Neural cell (in vitro differentiated cells): ENCODE data around the gene ST6GALNAC2. TPM values are rescaled to one million over a fixed set of nuclear protein-coding genes. Genes with fewer than 3 reads are reported as not detected.

Experiments used
- H2AFZ ChIP-seq: fragments of 200-600, 300-800 bp; sonication (generic), shearing (Covaris generic); 2 replicates; pipeline ENCODE4 v1.6.0; 2014; ENCODE audit warnings: low read depth, mild to moderate bottlenecking, antibody characterized with exemption, low read length, moderate library complexity
- H3F3A ChIP-seq: fragments of 200-600 bp; shearing (Covaris generic); 2 replicates; pipeline ENCODE4 v1.6.1; 2016; ENCODE audit warnings: mild to moderate bottlenecking, moderate library complexity, mixed read lengths, antibody characterized with exemption, low read length; ENCODE audit not compliant: insufficient read depth, poor library complexity, severe bottlenecking
- H3K27ac ChIP-seq: fragments of 200-600, 300-800 bp; sonication (generic), shearing (Covaris generic); 2 replicates; pipeline ENCODE4 v1.5.1; 2014; ENCODE audit warnings: mild to moderate bottlenecking, low read length, moderate library complexity
- H3K27me3 ChIP-seq: fragments of 300-800, 200-600 bp; sonication (generic), shearing (Covaris generic); 2 replicates; pipeline ENCODE4 v1.6.0; 2014; ENCODE audit warnings: mild to moderate bottlenecking, low read depth, low read length, moderate library complexity; ENCODE audit not compliant: insufficient read depth
- H3K36me3 ChIP-seq: fragments of 300-800, 200-600 bp; sonication (generic), shearing (Covaris generic); 2 replicates; pipeline ENCODE4 v1.5.1; 2014; ENCODE audit warnings: mild to moderate bottlenecking, antibody characterized with exemption, low read length, moderate library complexity; ENCODE audit not compliant: insufficient read depth
- H3K4me2 ChIP-seq: fragments of 300-800, 200-600 bp; sonication (generic), shearing (Covaris generic); 2 replicates; pipeline ENCODE4 v1.6.0; 2014; ENCODE audit warnings: mild to moderate bottlenecking, low read length
- H3K4me3 ChIP-seq: fragments of 300-800, 200-600 bp; sonication (generic), shearing (Covaris generic); 2 replicates; pipeline ENCODE4 v1.5.1; 2014; ENCODE audit warnings: mild to moderate bottlenecking, low read length, moderate library complexity
- H3K79me2 ChIP-seq: fragments of 200-600 bp; shearing (Covaris generic); replicated peaks from 2 replicates; pipeline ENCODE4 v1.6.0; 2014; ENCODE audit warnings: mild to moderate bottlenecking, low read length, moderate library complexity; ENCODE audit not compliant: insufficient read depth
- H3K9ac ChIP-seq: fragments of 300-800, 200-600 bp; sonication (generic), shearing (Covaris generic); 2 replicates; pipeline ENCODE4 v1.6.1; 2016; ENCODE audit warnings: mild to moderate bottlenecking, low read length, mixed read lengths
- H3K9me2 ChIP-seq: fragments of 200-600 bp; shearing (Covaris generic); 2 replicates; pipeline ENCODE4 v1.6.1; 2016; ENCODE audit warnings: mild to moderate bottlenecking, low read length, mixed read lengths; ENCODE audit not compliant: insufficient read depth
- H3K9me3 ChIP-seq: fragments of 200-600, 300-800 bp; sonication (generic), shearing (Covaris generic); 2 replicates; pipeline ENCODE4 v1.6.1; 2016; ENCODE audit warnings: mild to moderate bottlenecking, mixed run types, low read length, moderate library complexity, mixed read lengths
- H4K20me1 ChIP-seq: fragments of 200-600 bp; shearing (Covaris generic); 2 replicates; pipeline ENCODE4 v1.6.1; 2016; ENCODE audit warnings: mild to moderate bottlenecking, mixed run types; ENCODE audit not compliant: insufficient read depth
- CTCF ChIP-seq: fragments of 450-650 bp; IDR thresholded peaks from 2 replicates; pipeline ENCODE4 v1.5.1; 2014; ENCODE audit warnings: antibody characterized with exemption, mild to moderate bottlenecking, moderate library complexity; ENCODE audit not compliant: poor library complexity, severe bottlenecking
- EP300 ChIP-seq: fragments of 450-650 bp; conservative IDR thresholded peaks from 2 replicates; pipeline ENCODE4 v1.6.1; 2014; ENCODE audit warnings: antibody characterized with exemption, mild to moderate bottlenecking, moderate library complexity; ENCODE audit not compliant: poor library complexity, severe bottlenecking
- EZH2 ChIP-seq: fragments of 200-600, 300-800 bp; shearing (Covaris generic), sonication (generic); IDR thresholded peaks from 2 replicates; pipeline ENCODE4 v1.6.1; 2014; ENCODE audit warnings: antibody characterized with exemption, low read length, borderline replicate concordance, mild to moderate bottlenecking; ENCODE audit not compliant: insufficient read depth, poor library complexity, severe bottlenecking
- MXI1 ChIP-seq: fragments of 450-650 bp; conservative IDR thresholded peaks from 2 replicates; pipeline ENCODE4 v1.6.1; 2014; ENCODE audit warnings: antibody characterized with exemption, mild to moderate bottlenecking; ENCODE audit not compliant: poor library complexity, severe bottlenecking
- POLR2AphosphoS5 ChIP-seq: IDR thresholded peaks from 2 replicates; pipeline ENCODE4 v1.6.1; 2012
- RAD21 ChIP-seq: fragments of 450-650 bp; conservative IDR thresholded peaks from 2 replicates; pipeline ENCODE4 v1.6.1; 2014; ENCODE audit warnings: antibody characterized with exemption, mild to moderate bottlenecking, moderate library complexity
- REST ChIP-seq: IDR thresholded peaks from 2 replicates; pipeline ENCODE4 v1.6.1; 2012; ENCODE audit warnings: borderline replicate concordance
- SMC3 ChIP-seq: fragments of 450-650 bp; conservative IDR thresholded peaks from 2 replicates; pipeline ENCODE4 v1.6.1; 2014; ENCODE audit warnings: antibody characterized with exemption, mild to moderate bottlenecking, moderate library complexity; ENCODE audit not compliant: poor library complexity
- TAF1 ChIP-seq: IDR thresholded peaks from 2 replicates; pipeline ENCODE4 v1.6.1; 2012; ENCODE audit warnings: low read depth
- polyA plus RNA-seq: library from polyadenylated mRNA; depleted of rRNA; stranded (reverse); fragments of >200 nt; gene quantifications from 2 replicates; pipeline ENCODE4 v1.2.3, GENCODE V29; 2014

ST6GALNAC2 gene
- polyA plus RNA-seq, 1 donor from 2014 or later, result not detected

- H3F3A ChIP-seq, result no peaks in the 10 kb centered on the region
These were observed 14.7 kb downstream of the ST6GALNAC2 start for GRCh38 chr17:76570877-76571471.

GRCh38 chr17:76570457-76570856, 15.2 kb downstream of the ST6GALNAC2 start:
- H3F3A ChIP-seq, result no peaks in the 10 kb centered on the region
- no peak overlapping the region for H2AFZ ChIP-seq
- no peaks in the 10 kb centered on the region for H3K79me2 ChIP-seq
- no peaks in the 10 kb centered on the region for H3K9me2 ChIP-seq
- no peak overlapping the region for H3K9ac ChIP-seq
- no peaks in the 10 kb centered on the region for H3K27me3 ChIP-seq
- H3K36me3 ChIP-seq, result no peaks in the 10 kb centered on the region
- H3K27ac ChIP-seq, result no peak overlapping the region
- no peak overlapping the region for H3K4me2 ChIP-seq
- no peak overlapping the region for H3K4me3 ChIP-seq
- no peaks in the 10 kb centered on the region for H3K9me3 ChIP-seq
- no peaks in the 10 kb centered on the region for H4K20me1 ChIP-seq
- TF ChIP-seq SMC3, result no peak
- no peak for TF ChIP-seq REST
- no peak for TF ChIP-seq RAD21
- TF ChIP-seq EZH2, result no peak
- TF ChIP-seq EP300, result no peak

More at GRCh38 chr17:76570877-76571471, 14.7 kb downstream of the ST6GALNAC2 start:
- Histone ChIP-seq H4K20me1 (no peaks in the 10 kb centered on the region), H3K9me3 (no peaks in the 10 kb centered on the region), H3K4me3 (no peak overlapping the region), H3K36me3 (no peaks in the 10 kb centered on the region), H3K27ac (no peak overlapping the region), H3K9me2 (no peaks in the 10 kb centered on the region), H3K4me2 (no peak overlapping the region), H2AFZ (no peak overlapping the region), H3K9ac (no peak overlapping the region), H3K79me2 (no peaks in the 10 kb centered on the region), H3K27me3 (no peaks in the 10 kb centered on the region)
- TF ChIP-seq TAF1 (no peak), POLR2AphosphoS5 (no peak), REST (no peak), EZH2 (no peak), MXI1 (no peak), RAD21 (no peak), EP300 (no peak), CTCF (no peak), SMC3 (no peak)
